A549 treated with AZD9567 at 1 μM for 4 hours (cell line): ENCODE data around the gene CLK1. TPM values are rescaled to one million over a fixed set of nuclear protein-coding genes. Genes with fewer than 3 reads are reported as not detected.

ENCODE experiments used
- total RNA-seq: library from RNA; stranded (reverse); fragments of 200-300 nt; extraction: Qiagen RNA extraction; gene quantifications from 5 replicates; pipeline ENCODE4 v1.2.3, GENCODE V29; 2022; ENCODE audit not compliant: insufficient read depth

Gene CLK1
- 19.3 to 37.9 TPM (median 35.6 TPM) in 5 replicates for total RNA-seq

DNA sequence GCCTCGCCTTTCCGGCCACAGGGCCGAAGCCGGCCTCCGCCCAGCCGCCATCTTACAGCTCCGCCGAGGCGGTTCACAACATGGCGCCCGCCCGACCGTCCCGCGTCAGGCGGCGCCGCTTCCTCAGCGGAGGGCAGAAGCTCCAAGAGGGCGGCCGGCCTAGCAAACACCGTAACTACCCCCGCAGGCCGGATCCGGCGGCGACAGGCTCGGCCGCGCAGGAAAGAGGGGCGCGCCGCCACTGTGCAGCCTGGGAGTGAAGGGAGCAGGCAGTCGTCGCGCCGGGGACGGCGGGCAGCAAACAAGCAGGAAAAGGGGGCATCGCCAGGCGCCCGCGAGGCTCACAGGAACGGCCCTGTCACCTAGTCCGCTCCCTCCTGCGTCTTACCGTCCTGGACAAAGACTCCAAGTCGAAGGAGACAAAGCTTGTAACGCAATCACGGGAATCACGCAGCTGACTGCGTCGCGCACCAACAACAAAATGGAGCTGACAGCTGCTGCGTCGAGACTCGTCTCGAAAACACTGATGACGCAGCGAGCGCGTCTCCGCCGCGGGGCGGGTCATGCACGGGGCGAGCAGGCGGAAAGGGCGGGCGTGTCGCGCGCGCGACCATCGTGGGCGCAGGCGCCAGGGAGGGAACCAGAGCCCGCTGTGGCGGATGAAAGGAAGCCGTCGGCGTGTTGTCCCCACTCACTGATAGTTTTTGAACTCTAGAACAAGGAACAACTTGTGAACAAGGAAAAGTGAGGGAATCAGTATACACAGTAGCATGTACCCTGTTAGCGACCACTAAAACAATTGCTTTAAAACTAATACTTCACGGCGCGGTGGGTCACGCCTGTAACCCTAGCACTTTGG, at the start of gene CLK1:
TSS of gene CLK1 (minus strand) at position 483 of the 859 bp plus-strand sequence. CDS start 2,796 bp downstream, outside the sequence.

DNA sequence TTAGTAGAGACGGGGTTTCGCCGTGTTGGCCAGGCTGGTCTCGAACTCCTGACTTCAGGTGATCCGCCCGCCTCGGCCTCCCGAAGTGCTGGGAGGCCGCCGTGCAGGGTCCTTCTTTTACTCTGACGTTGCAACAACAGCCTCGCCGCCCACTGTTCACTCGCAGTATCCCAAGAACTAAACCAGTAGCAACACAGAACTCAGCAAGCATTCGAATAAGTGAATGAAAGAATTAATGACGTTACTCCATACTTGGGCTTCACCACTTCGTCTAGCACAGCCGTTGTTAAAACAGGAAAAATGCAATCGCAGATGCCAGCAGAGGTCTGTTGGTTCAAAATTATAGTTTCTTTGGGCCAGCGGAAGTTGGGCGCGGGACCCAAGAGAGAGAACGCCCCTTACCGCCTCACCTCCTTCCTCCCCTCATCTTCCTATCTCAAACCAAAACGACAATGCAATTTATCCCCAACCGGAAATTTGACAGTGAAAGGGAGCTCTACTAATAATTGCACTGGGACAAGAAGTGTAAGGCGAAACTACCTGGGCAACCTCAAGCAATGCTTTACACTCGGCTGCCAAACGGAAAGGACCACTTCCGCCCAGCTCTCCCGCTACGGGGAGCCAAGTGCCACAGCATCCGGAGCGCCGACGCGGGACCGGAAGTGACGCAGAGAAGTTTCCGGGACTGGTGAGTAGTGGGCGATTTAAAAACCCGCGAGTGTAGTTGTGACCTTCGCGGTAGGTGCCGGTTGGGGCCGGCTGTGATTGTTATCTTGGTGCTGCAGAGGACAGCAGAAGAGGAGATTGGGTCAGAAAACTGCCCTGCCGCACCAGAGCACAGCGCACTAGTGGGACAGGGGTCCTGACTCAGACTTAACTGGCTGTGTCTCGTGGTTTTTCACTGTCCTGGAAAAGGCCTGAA, 24.5 kb upstream of the CLK1 start, which contains the start of the genes NIF3L1 and PPIL3:
TSS of gene NIF3L1 (plus strand) at position 668 of the 922 bp plus-strand sequence. CDS start 2,573 bp downstream, outside the sequence.
TSS of gene PPIL3 (minus strand) at position 374 of the 922 bp plus-strand sequence. CDS start 1,462 bp downstream, outside the sequence.

DNA sequence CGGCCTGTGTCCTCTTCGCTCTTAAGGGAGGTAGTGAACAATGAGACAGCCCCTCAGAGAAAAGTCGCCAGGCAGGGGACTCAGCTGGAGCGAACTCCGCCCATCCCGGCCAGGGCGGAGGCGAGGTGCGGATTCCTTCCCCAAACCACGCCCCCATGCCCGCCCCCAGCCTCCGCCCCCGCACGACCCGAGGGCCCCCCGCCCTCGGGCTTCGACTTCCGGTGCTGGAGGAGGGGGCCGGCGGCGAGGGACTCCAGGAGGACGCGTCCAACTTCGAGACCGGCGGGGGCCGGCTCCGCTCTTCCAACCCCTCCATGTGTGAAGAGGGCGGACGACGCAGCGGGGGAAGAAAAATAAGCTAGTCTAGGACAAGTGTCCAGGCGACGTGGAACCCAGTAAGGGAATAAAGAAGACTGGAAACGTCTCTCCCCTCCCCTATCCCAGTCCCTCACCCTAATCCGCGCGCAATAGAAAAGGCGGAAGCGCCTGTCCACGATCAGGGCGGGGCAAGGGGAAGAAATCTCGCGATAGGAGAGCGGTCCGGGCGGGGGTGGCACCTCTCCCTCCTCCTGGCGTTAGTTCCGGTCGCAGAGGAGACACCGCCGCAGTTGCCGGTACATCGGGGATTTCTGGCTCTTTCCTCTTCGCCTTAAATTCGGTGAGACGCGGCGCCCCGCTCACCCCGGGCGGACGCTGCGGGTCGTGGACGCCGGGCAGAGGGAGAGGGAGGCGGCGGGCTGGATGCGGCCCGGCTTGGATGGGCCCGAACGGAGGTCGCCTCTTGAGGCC, 52.9 kb downstream of the CLK1 start, which contains the start of gene BZW1:
TSS of gene BZW1 (plus strand) at position 578 of the 789 bp plus-strand sequence. CDS start 1,308 bp downstream, outside the sequence.

Other genes with a start within 250 kb of the CLK1 start
- gene BZW1, start 52.7 kb downstream of the CLK1 start, total RNA-seq: 347 to 1,010 TPM (median 419 TPM) in 5 replicates
- gene PPIL3, start 24.4 kb upstream of the CLK1 start, total RNA-seq: 20.4 to 24.7 TPM (median 22.9 TPM) in 5 replicates
- 29.5 to 36.2 TPM (median 34.8 TPM) in 5 replicates for gene NIF3L1, start 24.7 kb upstream of the CLK1 start, total RNA-seq
- gene ORC2, start 99.0 kb upstream of the CLK1 start, total RNA-seq: 11.6 to 15.1 TPM (median 13.6 TPM) in 5 replicates
- 3.6 to 5.8 TPM (median 5.2 TPM) in 5 replicates for gene HYCC2, start 207.0 kb upstream of the CLK1 start, total RNA-seq
- 135 to 146 TPM (median 138 TPM) in 5 replicates for gene NDUFB3, start 207.3 kb upstream of the CLK1 start, total RNA-seq